Suppressor macrophage (primary cell): ENCODE data around the gene MCM9.
A peak's percentile ranks its signal among the peaks of the same experiment; 100 is the strongest.
"Not testable (repeated sequence)": the region's sequence is repeated elsewhere in the genome, so short reads cannot be mapped to it uniquely, and the experiment has no call there.

Experiments
- DNase-seq, 4 experiments: peaks; one replicate each; pipeline ENCODE4 v3.0.0-alpha.2; 2020 to 2022

The MCM9 gene

DNA sequence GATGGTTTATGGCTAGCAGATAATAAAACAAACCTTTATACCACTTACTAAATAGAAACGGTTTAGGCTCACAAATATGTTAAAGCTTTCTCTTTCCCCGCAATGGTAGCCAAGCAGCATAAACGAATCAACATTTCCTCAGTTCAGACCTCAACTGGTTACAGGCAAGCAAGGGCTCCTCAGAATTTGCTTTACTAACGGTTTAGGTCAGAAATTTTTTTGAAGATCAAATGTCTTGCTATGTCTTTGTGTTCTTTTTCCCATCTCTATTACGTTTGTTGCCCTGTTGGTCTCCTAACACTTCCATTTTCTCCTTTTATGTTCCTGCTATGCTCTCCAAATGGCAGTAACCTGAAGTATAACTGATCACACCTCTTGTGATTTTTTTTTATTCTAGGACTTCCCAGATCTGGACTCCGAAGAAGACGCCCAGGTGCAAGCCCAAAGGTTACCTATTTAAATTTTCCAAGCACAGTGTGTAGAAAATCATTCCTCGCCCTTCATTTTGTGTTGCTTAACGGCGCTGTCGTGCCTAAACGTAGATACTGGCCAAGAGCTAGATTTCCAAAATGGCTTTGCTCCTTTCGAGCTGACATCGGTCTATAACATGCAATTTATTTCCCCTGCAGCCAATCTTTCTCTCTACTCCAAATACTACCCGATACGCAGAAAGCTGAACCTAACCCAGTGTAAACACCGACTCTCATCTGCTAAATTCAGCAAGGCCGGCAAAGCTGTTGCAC, 41.7 kb downstream of the MCM9 start:
- DNase-seq = peak; percentile 44 to 69 (median 62)

DNA sequence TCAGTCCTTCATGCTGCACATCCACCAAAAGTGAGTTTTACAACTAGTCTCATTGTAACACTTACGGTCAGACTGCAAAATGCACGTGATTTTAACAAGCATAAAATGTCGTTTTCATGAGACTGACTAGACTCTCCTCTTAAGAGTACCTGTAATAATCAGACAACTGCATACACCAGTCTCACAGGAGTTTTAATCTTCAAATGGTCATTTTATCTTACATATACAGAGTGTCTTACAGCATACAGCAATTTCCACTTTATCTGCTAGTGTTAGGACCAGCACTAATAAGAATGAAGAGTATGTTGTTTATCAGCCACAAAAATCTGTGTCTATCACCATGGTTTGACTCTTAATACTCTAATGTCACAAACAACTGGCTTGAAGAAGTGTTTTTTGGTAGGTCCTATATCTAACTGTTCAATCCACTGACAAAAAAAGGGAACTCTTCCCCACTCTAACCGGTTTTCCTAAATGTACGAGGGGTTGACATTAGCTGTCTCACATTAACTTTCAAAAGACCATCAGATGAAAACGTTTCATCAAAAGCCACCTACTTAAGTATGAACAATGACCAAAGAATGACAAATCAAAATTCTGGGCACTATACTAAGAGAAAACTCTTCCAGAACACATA, 42.5 kb downstream of the MCM9 start:
- DNase-seq = peak in 2 of 4 experiments; percentile 30 to 39

DNA sequence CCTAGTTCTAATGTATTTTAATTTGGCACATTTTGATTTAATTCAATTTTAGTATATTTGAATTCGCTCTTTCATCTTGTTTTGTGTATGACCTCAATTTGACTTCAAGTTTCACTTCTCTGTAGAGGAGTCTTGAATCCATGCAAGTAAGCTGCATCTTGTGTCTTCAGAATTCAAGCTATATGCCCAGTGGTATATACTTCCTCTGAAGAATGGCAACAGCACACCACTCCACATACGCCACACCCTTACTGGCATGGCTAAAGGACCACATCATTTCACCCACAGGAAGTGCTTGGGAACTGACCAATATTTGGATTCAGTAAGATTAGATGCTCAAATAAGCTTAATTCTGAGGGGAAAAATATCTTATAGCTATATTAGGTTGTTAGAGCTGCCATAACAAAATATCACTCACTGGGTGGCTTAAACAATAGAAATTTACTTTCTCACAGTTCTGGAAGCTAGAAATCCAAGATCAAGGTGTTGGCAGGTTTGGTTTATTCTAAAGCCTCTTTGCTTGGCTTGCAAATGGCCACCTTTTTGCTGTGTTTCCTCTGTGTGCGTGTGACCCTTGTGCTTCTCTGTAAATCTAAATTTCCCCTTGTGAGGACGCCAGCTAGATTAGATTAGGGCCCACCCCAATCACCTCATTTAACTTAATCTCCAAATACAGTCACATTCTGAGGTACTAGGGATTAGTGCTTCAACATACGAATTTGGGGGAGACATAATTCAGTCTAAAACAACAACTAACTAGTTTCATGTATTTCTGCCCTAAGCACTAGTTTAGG, 43.8 kb downstream of the MCM9 start:
- DNase-seq = peak; percentile 45 to 74 (median 62)

DNA sequence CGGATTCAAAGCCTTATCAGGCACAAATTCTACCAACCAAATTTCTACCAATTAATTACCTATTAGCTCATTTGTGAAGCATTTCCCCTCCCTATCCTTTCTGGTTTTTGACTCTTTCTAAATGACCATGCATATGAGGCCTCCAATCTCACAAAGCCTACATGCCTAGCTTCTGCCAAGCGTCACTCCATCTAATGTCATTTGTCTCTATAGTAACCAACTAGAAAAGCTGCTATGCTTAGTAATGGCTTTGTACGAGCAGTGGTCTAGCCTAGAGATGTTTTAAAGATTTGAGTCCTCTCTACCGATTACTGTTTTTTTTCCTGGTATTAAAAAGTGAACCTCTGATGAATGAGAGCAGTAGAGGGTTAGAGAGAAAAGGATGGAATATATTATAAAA, 45.8 kb downstream of the MCM9 start:
- no peak for DNase-seq

DNA sequence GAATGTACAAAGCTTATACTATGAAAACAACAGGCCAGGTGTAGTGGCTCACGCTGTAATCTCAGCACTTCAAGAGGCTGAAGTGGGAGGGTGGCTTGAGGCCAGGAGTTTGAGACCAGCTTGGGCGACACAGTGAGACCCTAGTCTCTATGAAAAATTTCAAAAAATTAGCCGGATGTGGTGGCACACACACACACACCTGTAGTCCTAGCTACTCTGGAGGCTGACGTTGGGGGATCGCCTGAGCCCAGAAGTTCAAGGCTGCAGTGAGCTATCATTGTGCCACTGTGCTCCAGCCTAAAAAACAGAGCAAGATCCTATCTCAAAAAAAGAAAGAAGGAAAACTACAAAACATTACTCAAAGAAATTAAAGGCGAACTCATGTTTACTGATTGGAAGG, 48.3 kb downstream of the MCM9 start:
- no peak for DNase-seq

DNA sequence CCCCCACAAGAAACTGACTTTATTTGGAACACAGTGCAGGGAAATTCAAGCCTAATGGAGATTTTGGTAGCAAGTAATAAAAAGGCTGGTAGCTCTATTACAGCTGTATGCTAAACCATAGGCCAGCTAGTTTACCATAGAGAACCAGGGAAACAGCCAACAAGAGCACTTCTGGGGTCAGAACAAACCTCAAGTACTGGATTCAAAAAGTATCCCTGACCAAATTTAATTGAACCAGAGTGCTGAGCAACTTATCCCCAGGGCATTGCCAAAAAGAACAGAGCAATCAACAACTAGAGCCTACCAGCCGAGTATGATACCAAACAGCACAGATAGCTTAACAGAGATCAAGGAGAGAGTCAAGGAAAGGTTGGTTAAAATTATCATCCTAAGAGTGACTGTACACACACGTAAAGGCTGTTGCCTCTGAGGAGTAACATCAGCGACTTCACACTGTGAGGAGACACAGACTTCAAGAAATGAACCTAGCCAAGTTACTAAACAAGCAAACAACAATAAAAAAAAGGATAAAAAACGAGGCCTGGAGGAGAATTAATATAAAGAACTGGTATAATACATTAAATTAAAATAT, 52.5 kb downstream of the MCM9 start:
- no peak for DNase-seq

DNA sequence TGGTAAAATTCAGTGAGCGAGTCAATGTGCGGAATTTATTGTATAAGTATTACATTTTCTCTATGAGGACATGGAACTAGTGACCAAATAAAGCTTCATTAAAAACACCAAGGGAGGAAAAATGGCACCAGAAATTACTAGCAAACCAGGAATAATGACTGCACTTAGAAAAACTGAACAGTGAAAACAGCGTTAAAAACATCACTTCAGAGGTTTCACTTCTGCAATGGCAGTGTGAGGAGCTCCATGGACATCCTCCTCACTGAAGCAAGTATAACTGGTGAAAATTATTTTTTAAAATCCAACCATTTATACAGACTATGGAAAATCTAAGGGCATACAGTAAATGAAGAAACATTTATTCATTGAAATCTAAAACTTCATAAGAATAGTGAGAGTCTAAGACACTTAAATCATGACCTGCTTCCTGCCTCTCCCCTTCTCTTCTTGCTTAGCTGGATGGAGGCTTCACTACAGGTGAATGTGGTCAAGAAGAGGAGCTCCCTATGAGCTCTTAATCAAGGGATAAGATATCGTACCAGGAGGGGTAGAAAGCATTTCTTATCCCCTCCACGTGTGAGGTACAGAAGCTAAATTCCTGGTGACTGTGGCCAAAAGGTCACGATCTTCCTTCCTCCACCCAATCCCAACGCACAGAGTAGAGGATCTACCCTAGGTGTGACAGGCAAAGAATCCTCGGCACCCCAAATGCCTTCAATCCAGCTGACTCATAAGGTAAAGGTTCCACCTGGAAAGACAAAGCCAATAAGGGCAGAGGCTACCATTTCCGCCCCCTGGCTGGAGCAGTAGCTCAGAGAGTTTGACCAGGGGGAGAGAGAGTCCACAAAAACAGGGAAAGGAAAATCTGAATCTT, 53.3 kb downstream of the MCM9 start:
- DNase-seq = peak in 3 of 4 experiments; percentile 22 to 49 (median 31)

DNA sequence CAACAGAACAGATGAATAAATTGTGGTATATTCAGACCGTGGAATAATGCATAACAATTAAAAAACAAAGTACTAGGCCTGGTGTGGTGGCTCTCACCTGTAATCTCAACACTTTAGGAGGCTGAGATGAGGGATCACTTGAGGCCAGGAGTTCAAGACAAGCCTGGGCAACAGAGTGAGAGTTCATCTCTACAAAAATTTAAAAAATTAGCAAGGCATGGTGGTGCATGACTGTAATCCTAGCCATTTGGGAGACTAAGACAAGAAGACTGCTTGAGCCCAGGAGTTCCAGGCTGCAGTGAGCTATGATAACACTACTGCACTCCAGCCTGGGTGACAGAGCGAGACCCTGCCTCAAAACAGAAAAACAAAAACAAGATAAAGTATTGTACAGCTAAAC, 57.2 kb downstream of the MCM9 start:
- no peak for DNase-seq

DNA sequence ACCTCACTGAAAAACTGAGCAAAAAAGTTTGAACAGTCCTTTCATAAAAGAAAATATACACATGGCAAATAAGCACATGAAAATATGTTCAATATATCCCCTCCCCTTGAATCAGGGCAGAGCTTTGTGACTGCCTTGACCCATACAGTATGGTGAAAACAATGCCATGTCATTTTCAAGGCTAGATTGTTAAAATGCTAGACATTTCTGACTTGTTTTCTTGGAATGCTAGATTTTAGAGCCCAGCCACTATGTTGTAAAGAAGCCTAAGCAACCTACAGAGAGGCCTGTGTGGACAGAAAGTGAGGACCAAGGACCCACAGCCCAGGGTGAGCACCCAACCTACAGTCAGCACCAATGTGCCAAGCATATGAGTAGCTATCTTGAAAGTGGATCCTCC, 58.1 kb downstream of the MCM9 start:
- no peak for DNase-seq

DNA sequence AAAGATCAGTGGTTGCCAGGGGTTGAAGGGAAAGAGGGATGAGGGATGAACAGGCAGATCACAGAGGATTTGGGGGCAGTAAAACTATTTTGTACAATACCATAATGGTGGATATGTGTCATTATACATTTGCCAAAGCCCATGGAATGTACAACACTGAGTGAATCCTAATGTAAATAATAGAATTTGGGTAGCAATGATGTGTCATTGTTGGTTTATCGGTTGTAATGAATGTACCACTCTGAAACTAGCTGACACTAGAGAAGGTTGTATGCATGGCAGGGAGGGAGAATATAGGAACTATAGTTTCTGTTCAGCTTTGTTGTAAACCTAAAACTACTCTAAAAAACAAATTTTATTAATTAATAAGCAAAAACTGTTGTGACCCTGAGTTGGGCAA, 58.8 kb downstream of the MCM9 start:
- no peak for DNase-seq

DNA sequence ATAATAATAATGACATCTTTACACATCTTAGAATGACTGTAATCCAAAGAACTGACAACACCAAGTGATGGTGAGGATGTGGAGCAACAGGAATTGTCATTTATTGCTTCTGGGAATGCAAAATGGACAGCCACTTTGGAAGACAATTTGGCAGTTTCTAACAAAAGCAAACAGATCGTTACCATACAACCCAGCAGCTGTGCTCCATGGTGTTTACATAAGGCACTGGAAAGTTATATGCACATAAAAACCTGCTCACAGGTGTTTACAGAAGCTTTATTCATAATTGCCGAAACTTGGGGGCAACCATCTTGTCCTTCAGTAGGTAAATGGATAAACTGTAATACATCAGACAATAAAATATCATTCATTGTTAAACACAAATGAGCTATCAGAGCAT, 59.3 kb downstream of the MCM9 start:
- DNase-seq = no peak

DNA sequence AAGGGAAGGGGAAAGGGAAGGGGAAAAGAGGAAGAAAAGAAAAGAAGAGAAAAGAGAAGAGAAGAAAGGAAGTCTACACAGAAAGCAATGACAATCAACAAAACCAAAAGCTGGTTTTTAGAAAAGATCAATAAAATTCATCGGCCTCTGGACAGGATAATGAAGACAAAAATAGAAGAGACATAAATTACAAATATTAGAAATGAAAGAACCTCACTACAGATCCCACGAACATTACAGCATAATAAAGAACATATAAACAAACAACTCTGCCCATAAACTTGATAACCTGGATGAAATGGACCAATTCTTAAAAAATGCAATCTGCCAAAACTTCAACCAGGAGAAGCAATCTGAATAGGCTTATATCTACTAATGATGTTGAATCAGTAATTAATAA, 61.7 kb downstream of the MCM9 start:
- DNase-seq = no peak

DNA sequence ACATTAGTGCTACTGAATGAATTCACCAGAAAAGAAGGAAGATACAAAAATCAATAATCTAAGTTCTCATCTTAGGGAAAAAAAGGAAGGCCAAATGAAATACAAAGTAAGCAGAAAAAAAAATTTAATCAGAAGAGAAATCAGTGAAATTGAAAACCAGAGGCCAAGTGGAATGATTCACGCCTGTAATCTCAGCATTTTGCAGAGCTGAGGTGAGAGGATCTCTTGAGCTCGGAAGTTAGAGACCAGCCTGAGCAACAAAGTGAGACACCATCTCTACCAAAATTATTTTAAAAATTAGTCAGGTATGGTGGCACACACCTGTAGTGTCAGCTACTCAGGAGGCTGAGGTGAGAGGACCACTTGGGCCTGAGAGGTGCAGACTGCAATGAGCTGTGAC, 62.2 kb downstream of the MCM9 start:
- DNase-seq = no peak

DNA sequence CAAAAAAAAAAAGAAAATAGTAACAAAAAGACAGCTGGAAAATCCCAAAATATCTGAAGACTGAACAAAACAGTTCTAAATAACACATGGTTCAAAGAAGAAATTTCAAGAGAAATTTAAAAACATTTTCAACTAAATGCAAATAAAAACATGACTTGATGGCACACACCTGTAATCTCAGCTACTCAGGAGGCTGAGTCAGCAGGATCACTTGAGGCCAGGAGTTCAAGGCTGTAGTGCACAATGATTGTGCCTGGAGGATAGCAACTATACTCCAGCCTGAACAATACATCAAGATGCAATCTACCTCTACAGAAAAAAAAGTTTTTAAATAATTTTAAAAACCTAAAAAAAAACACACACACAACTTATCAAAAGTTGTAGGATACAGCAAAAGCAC, 62.6 kb downstream of the MCM9 start:
- no peak for DNase-seq

DNA sequence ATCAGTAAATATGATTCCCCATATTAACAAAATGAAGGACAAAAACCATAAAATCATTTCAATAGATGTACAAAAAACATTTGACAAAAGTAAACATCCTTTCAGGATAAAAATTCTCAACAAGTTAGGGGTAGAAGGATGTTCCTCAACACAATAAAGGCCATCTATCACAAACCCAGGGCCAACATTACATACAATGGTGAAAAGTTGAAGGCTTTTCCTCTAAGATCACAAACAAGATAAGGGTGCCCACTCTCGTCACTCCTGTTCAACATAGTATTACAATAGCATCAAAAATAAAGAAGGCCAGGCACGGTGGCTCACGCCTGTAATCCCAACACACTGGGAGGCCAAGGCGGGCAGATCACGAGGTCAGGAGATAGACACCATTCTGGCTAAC, 63.6 kb downstream of the MCM9 start:
- no peak for DNase-seq

DNA sequence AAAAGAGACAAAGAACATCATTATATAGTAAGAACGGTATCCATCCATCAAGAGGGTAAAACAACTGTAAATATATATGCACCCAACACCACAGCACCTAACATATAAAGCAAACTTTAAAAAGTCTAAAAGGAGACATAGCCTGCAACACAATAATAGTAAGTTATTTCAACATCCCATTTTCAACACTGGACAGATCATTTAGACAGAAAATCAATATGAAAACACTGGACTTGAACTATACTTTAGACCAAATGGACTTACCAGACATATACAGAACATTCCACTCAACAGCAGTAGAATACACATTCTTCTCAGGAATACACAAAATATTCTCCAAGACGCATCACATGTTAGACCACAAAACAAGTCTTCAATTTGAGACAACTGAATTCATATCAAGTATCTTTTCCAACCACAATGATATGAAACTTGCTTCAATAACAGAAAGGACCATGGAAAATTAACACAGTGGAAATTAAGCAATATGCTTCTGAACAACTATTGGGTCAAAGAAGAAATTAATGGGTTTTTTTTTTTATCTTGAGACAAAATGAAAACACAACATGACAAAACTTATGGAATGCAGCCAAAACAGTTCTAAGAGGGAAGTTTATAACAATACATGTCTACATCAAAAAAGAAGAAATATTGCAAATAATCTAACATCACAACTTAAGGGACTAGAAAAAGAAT, 64.9 kb downstream of the MCM9 start:
- peak in 2 of 4 experiments; percentile 41 to 44 for DNase-seq

DNA sequence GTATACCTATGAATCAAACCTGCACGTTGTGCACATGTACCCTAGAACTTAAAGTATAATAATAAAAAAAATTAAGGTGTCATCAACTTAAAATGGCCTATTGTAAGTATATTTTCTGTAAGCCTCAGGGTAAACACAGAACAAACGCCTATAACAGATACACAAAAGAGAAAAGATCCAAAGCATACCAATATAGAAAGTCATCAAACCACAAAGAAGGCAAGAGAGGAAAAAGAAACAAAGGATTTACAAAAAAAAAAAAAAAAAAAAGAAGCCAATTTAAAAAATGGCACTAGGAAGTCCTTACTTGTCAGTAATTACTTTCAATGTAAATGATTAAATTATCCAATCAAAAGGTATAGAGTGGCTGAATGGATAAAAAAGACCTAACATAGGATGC, 65.6 kb downstream of the MCM9 start:
- no peak for DNase-seq

DNA sequence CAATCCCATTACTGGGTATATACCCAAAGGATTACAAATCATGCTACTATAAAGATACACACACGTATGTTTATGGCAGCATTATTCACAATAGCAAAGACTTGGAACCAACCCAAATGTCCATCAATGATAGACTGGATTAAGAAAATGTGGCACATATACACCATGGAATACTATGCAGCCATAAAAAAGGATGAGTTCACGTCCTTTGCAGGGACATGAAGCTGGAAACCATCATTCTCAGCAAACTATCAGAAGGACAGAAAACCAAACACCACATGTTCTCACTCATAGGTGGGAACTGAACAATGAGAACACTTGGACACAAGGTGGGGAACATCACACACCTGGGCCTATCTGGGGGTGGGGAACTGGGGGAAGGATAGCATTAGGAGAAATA, 66.1 kb downstream of the MCM9 start:
- DNase-seq = not testable (repeated sequence)

DNA sequence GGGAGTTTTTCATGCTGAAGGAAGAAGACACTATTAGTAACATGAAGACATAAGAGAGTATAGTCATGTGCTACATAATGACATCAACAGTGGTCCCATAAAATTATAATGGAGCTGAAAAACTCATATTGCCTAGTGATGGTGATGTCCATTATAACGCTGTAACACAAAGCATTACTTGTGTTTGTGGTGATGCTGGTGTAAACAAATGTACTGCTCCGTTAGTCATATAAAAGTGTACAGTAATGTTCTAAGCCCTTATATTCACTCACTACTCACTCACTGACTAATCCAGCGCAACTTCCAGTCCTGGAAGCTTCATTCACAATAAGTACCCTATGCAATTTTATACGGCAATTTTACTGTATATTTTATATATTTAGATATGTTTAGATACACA, 67.8 kb downstream of the MCM9 start:
- no peak for DNase-seq

DNA sequence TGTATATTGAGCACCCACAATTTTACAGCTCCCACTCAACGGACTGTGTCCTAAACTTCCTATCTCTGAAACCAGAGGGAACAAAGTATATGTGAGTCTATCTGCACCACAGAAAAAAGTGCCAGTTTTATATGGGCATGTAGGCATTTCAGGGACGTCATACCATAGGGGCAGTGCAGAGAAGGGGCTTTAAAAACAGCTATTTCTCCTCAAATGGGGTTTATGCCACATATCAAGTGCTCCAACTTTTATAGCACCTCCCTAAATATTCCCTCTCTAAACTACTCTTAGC, 69.9 kb downstream of the MCM9 start:
- DNase-seq = no peak

DNA sequence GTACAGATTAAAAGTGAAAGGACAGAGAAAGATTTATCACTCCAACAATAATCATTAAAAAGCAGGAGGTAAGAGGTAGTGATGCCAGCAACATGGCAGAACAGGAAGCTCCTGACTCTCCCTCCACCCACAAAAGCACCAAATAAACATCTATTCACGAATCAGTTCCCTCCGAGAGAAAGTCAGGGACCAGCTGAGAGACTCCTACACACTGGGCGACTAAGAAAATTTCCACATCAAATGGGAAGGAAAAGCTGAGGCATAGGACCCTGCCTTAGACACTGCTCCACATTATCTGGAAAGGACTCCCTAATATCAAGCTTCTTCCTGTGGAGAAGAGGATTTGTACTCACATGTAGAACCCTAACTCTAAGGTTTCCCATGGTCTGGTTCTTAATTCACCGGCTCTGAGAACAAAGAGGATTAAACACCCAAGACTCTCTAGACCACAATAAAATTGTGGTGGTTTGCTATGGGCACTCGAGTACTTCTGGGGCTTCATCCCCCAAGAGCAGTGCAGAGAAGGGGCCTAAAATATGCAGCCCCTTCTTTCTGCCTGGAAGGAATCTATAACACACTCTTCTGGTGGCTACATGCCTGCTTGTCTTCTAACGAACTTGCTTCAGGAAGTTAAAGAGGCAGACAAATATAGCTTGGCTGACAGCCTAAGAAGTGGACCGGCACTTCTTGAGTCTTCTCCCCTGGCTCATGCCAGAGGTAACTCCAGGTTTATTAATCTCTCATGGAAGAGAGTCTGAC, 70.4 kb downstream of the MCM9 start:
- DNase-seq = peak; percentile 19 to 61 (median 51)
